HCT116 (cell line): ENCODE data around the gene POC1B. TPM values are rescaled to one million over a fixed set of nuclear protein-coding genes. Genes with fewer than 3 reads are reported as not detected.

Experiments
- ATAC-seq: fragments of 200-7000 bp; cut with Tn5 transposase; 2 replicates; pipeline ENCODE4 v1.9.1; 2020; ENCODE audit warnings: mild to moderate bottlenecking, moderate library complexity
- BruUV-seq: library from RNA; stranded (reverse); fragments of 400-500 nt; replicated peaks from 2 replicates; lab custom pipeline; 2021; lab: Mats Ljungman, UMichigan
- CTCF ChIA-PET: fragments of 300-600 bp; sonication (Branson Sonifier 250); formaldehyde crosslinking; loops from one replicate; lab custom pipeline; 2021; ENCODE audit warnings: antibody characterized with exemption; lab: Charles Lee
- POLR2A ChIA-PET: fragments of 300-600, 350-600 bp; sonication (Branson Sonifier 250); formaldehyde crosslinking; loops from one replicate; lab custom pipeline; 2021; ENCODE audit warnings: antibody characterized with exemption; lab: Charles Lee
- RAD21 ChIA-PET, 2 experiments: fragments of 300-600 bp; sonication (Branson Sonifier 250); formaldehyde crosslinking; loops; one replicate each; lab custom pipeline; 2023; ENCODE audit warnings: low total read pairs in 2 of 2; ENCODE audit not compliant: uncharacterized antibody in 2 of 2, unreplicated experiment in 2 of 2, low non-redundant PET in 1 of 2; lab: Charles Lee
- DNase-seq: peaks from one replicate; pipeline ENCODE4 v3.0.0-alpha.2; 2010; ENCODE audit warnings: low read depth, low spot score
- H2AFZ ChIP-seq: fragments of 200-600 bp; shearing (Covaris generic), sonication (generic); 2 replicates; pipeline ENCODE4 v1.6.1; 2017; ENCODE audit warnings: low read depth, mixed run types, mixed read lengths, antibody characterized with exemption, low read length; ENCODE audit not compliant: poor library complexity, severe bottlenecking
- H3K27ac ChIP-seq: 2 replicates; pipeline ENCODE4 v1.5.1; 2012; ENCODE audit warnings: low read depth, low read length
- H3K27me3 ChIP-seq: fragments of 200-600 bp; sonication (generic); 2 replicates; pipeline ENCODE4 v1.6.1; 2016; ENCODE audit warnings: mixed run types, low read length, mixed read lengths; ENCODE audit not compliant: insufficient read depth
- H3K36me3 ChIP-seq, 2 experiments: fragments of 200-500 bp in 1 of 2; fragments of 200-600 bp in 1 of 2; sonication (Bioruptor generic) in 1 of 2; sonication (generic) in 1 of 2; 2 replicates each; pipeline versions ENCODE4 v1.5.1 to v1.6.1; 2014 to 2016; ENCODE audit warnings: low read length in 2 of 2, inconsistent platforms in 1 of 2, mixed read lengths in 1 of 2, mixed run types in 1 of 2; ENCODE audit not compliant: insufficient read depth in 2 of 2, control insufficient read depth in 1 of 2
- H3K4me1 ChIP-seq, 2 experiments: fragments of 200-600 bp in 1 of 2; sonication (generic) in 1 of 2; 2 replicates each; pipeline versions ENCODE4 v1.5.1 to v1.6.1; 2012 to 2017; ENCODE audit warnings: low read length in 2 of 2, inconsistent platforms in 1 of 2, mild to moderate bottlenecking in 1 of 2, mixed read lengths in 1 of 2, mixed run types in 1 of 2, moderate library complexity in 1 of 2; ENCODE audit not compliant: insufficient read depth in 2 of 2, control insufficient read depth in 1 of 2
- H3K4me2 ChIP-seq: fragments of 200-600 bp; sonication (generic); 2 replicates; pipeline ENCODE4 v1.6.1; 2017; ENCODE audit warnings: mixed run types, low read length, mixed read lengths
- H3K4me3 ChIP-seq, 2 experiments: fragments of 200-600 bp in 1 of 2; sonication (generic) in 1 of 2; replicated peaks in 1 of 2; 2 replicates each; pipeline ENCODE4 v1.5.1; 2011 to 2016; ENCODE audit warnings: low read length in 2 of 2, control low read depth in 1 of 2, low read depth in 1 of 2, mild to moderate bottlenecking in 1 of 2, mixed read lengths in 1 of 2, mixed run types in 1 of 2
- H3K79me2 ChIP-seq: fragments of 200-600 bp; sonication (generic); 2 replicates; pipeline ENCODE4 v1.6.1; 2017; ENCODE audit warnings: mild to moderate bottlenecking, mixed run types, low read length, moderate library complexity, mixed read lengths; ENCODE audit not compliant: insufficient read depth
- H3K9ac ChIP-seq: fragments of 200-600 bp; sonication (generic); 2 replicates; pipeline ENCODE4 v1.6.1; 2016; ENCODE audit warnings: low read length, mixed read lengths
- H3K9me2 ChIP-seq: fragments of 200-600 bp; sonication (generic), shearing (Covaris generic); 2 replicates; pipeline ENCODE4 v1.6.1; 2017; ENCODE audit warnings: mixed run types, mild to moderate bottlenecking, moderate library complexity; ENCODE audit not compliant: insufficient read depth
- H3K9me3 ChIP-seq, 2 experiments: fragments of 200-500 bp in 1 of 2; fragments of 200-600 bp in 1 of 2; sonication (Bioruptor generic) in 1 of 2; sonication (generic) in 1 of 2; 2 replicates each; pipeline ENCODE4 v1.6.1; 2014 to 2017; ENCODE audit warnings: low read length in 2 of 2, mixed read lengths in 2 of 2, inconsistent platforms in 1 of 2, low read depth in 1 of 2, mild to moderate bottlenecking in 1 of 2, mixed run types in 1 of 2, moderate library complexity in 1 of 2; ENCODE audit not compliant: control insufficient read depth in 1 of 2, insufficient read depth in 1 of 2
- H4K20me1 ChIP-seq: fragments of 200-600 bp; sonication (generic), shearing (Covaris generic); 2 replicates; pipeline ENCODE4 v1.6.1; 2017; ENCODE audit warnings: mixed run types, mild to moderate bottlenecking, moderate library complexity; ENCODE audit not compliant: insufficient read depth
- CBX3 ChIP-seq: IDR thresholded peaks from 2 replicates; pipeline ENCODE4 v1.6.1; 2012; ENCODE audit warnings: low read depth
- CEBPB ChIP-seq: IDR thresholded peaks from 2 replicates; pipeline ENCODE4 v1.6.1; 2012; ENCODE audit warnings: low read depth
- EGR1 ChIP-seq: IDR thresholded peaks from 2 replicates; pipeline ENCODE4 v1.6.1; 2012; ENCODE audit warnings: low read depth
- EZH2 ChIP-seq: fragments of 200-600 bp; sonication (generic); IDR thresholded peaks from 2 replicates; pipeline ENCODE4 v1.6.1; 2017; ENCODE audit warnings: antibody characterized with exemption, mixed run types
- EZH2phosphoT487 ChIP-seq: fragments of 200-600 bp; IDR thresholded peaks from 2 replicates; pipeline ENCODE4 v1.6.1; 2018; ENCODE audit warnings: antibody characterized with exemption, borderline replicate concordance
- JUND ChIP-seq: IDR thresholded peaks from 2 replicates; pipeline ENCODE4 v1.6.1; 2012
- POLR2AphosphoS5 ChIP-seq: IDR thresholded peaks from 2 replicates; pipeline ENCODE4 v1.6.1; 2011; ENCODE audit warnings: mild to moderate bottlenecking, low read depth, low read length, moderate library complexity
- SIN3A ChIP-seq: IDR thresholded peaks from 2 replicates; pipeline ENCODE4 v1.6.1; 2012; ENCODE audit warnings: low read depth
- SRF ChIP-seq: IDR thresholded peaks from 2 replicates; pipeline ENCODE4 v1.6.1; 2012; ENCODE audit warnings: low read depth
- ZNF274 ChIP-seq: fragments of 200-500 bp; sonication (Bioruptor generic); IDR thresholded peaks from 2 replicates; pipeline ENCODE4 v1.6.1; 2014; ENCODE audit warnings: mild to moderate bottlenecking, low read depth, low read length, inconsistent platforms
- intact Hi-C: fragments of 100-400 bp; cut with micrococcal nuclease; formaldehyde crosslinking; loops from 2 replicates; pipeline ENCODE4 v1.10.0; 2022
- total RNA-seq: library from RNA; stranded (reverse); gene quantifications from one replicate; pipeline ENCODE4 v1.2.1, GENCODE V29; 2021; ENCODE audit not compliant: unreplicated experiment
- TF ChIP-seq, protein P1 (sequence below): IDR thresholded peaks from 2 replicates; pipeline ENCODE4 v1.6.1; 2012
- TF ChIP-seq, protein P2 (sequence below): IDR thresholded peaks from 2 replicates; pipeline ENCODE4 v1.6.1; 2012; ENCODE audit warnings: low read depth
- TF ChIP-seq, protein P3 (sequence below), 3 experiments: fragments of 200-600 bp in 1 of 3; sonication (generic) in 1 of 3; IDR thresholded peaks in 2 of 3; conservative IDR thresholded peaks in 1 of 3; 2 replicates each; pipeline ENCODE4 v1.5.1; 2012 to 2017; ENCODE audit warnings: low read depth in 2 of 3, low read length in 2 of 3, antibody characterized with exemption in 1 of 3, borderline replicate concordance in 1 of 3, control low read depth in 1 of 3, mild to moderate bottlenecking in 1 of 3, mixed read lengths in 1 of 3, mixed run types in 1 of 3, moderate library complexity in 1 of 3; ENCODE audit not compliant: insufficient read depth in 1 of 3

Gene POC1B
- total RNA-seq, 1 experiment from 2014 or later: 14.3 TPM

DNA sequence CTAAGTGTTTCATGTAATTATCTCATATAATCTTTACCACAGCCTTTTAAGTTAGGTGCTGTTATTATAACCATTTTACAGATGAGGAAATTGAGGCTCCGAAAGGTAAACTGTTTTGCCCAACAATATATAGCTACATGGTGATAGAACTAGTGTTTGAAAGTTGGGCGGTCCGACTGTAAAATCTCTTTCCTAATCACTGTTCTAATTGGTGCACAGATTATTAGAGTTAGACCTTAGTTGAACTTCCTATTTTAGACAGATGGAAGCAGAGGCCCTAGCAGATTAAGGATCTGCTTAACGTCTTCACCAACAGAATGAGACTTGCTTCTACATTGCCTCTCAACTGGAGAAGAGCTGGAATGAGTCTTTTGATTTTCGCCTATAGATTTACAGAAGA is 143.5 kb downstream of the POC1B start (continued):
- no peak for TF ChIP-seq POLR2AphosphoS5
- TF ChIP-seq, protein P1, sequence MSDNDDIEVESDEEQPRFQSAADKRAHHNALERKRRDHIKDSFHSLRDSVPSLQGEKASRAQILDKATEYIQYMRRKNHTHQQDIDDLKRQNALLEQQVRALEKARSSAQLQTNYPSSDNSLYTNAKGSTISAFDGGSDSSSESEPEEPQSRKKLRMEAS: no peak
- TF ChIP-seq EGR1: no peak
- no peak for TF ChIP-seq JUND
- TF ChIP-seq CEBPB: no peak
- TF ChIP-seq EZH2phosphoT487: no peak
- TF ChIP-seq CBX3: no peak
- no peak for TF ChIP-seq SIN3A
- TF ChIP-seq SRF: no peak
- TF ChIP-seq, all 23 proteins: peak for 0

DNA sequence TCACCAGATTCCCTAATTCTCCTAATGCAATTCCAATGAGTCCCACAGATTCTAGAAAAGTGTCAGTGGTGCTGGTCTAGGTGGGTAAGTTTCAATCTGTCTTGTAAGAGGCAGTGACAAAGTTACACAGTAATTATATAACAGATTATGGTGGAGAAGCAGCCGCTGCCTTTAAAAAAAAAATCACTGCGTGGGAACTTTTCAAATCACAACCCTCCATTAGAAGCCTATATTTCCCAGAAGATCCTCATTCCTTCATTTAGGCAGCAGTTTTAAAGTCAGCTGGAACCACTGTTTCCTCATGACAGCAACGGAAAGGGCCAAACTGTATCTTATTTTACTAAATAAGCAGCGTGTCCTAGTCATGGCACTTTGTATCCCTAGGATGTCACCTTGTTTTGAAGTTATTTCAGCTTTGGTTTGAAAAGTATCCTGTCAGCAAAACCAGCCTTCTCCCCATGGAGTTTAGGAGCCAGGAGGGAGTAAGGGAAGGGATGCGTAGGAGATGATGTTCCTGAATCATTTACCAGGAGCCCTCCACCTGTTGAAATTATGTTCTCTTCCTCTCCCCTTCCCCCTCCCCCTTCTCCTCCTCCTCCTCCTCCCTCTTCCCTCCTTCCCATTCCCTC is 145.9 kb downstream of the POC1B start:
- ATAC-seq (no peak), DNase-seq (no peak)
- intact Hi-C loops: no loop called here
- H3K79me2 ChIP-seq: no peaks in the 10 kb centered on the region
- H3K9me2 ChIP-seq: no peaks in the 10 kb centered on the region
- H3K4me1 ChIP-seq: peaks cover 12 to 18% of the 10 kb centered on the region in 2 experiments; a peak in 3 of 4 replicates
- no peaks in the 10 kb centered on the region for H3K36me3 ChIP-seq
- H3K4me3 ChIP-seq: no peak overlapping the region
- H3K4me2 ChIP-seq: no peak overlapping the region
- BruUV-seq: no TSS peak
- no peaks in the 10 kb centered on the region for H4K20me1 ChIP-seq
- no peak overlapping the region for H3K9ac ChIP-seq
- no peak overlapping the region for H2AFZ ChIP-seq
- POLR2A ChIA-PET: no interaction called here
- CTCF ChIA-PET: no interaction called here
- no peaks in the 10 kb centered on the region for H3K9me3 ChIP-seq
- H3K27ac ChIP-seq: no peak overlapping the region
- H3K27me3 ChIP-seq: no peaks in the 10 kb centered on the region
- TF ChIP-seq, protein P2, sequence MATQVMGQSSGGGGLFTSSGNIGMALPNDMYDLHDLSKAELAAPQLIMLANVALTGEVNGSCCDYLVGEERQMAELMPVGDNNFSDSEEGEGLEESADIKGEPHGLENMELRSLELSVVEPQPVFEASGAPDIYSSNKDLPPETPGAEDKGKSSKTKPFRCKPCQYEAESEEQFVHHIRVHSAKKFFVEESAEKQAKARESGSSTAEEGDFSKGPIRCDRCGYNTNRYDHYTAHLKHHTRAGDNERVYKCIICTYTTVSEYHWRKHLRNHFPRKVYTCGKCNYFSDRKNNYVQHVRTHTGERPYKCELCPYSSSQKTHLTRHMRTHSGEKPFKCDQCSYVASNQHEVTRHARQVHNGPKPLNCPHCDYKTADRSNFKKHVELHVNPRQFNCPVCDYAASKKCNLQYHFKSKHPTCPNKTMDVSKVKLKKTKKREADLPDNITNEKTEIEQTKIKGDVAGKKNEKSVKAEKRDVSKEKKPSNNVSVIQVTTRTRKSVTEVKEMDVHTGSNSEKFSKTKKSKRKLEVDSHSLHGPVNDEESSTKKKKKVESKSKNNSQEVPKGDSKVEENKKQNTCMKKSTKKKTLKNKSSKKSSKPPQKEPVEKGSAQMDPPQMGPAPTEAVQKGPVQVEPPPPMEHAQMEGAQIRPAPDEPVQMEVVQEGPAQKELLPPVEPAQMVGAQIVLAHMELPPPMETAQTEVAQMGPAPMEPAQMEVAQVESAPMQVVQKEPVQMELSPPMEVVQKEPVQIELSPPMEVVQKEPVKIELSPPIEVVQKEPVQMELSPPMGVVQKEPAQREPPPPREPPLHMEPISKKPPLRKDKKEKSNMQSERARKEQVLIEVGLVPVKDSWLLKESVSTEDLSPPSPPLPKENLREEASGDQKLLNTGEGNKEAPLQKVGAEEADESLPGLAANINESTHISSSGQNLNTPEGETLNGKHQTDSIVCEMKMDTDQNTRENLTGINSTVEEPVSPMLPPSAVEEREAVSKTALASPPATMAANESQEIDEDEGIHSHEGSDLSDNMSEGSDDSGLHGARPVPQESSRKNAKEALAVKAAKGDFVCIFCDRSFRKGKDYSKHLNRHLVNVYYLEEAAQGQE: no peak
- TF ChIP-seq EZH2 (no peak), CEBPB (no peak), EGR1 (no peak), SIN3A (no peak), JUND (no peak), ZNF274 (no peak)
- TF ChIP-seq, protein P1: no peak
- TF ChIP-seq, protein P3, sequence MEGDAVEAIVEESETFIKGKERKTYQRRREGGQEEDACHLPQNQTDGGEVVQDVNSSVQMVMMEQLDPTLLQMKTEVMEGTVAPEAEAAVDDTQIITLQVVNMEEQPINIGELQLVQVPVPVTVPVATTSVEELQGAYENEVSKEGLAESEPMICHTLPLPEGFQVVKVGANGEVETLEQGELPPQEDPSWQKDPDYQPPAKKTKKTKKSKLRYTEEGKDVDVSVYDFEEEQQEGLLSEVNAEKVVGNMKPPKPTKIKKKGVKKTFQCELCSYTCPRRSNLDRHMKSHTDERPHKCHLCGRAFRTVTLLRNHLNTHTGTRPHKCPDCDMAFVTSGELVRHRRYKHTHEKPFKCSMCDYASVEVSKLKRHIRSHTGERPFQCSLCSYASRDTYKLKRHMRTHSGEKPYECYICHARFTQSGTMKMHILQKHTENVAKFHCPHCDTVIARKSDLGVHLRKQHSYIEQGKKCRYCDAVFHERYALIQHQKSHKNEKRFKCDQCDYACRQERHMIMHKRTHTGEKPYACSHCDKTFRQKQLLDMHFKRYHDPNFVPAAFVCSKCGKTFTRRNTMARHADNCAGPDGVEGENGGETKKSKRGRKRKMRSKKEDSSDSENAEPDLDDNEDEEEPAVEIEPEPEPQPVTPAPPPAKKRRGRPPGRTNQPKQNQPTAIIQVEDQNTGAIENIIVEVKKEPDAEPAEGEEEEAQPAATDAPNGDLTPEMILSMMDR (IDR thresholded peaks at IDR 0.05 in 2 of 3, conservative IDR thresholded peaks at IDR 0.05 in 1 of 3; ENCODE audit: borderline replicate concordance in 1 of 3, insufficient read depth in 1 of 3, low read depth in 2 of 3, low read length in 2 of 3): no peak
- RAD21 ChIA-PET: no interaction called here
